Measurements from ENCODE around the gene SACS.

SACS gene

DNA sequence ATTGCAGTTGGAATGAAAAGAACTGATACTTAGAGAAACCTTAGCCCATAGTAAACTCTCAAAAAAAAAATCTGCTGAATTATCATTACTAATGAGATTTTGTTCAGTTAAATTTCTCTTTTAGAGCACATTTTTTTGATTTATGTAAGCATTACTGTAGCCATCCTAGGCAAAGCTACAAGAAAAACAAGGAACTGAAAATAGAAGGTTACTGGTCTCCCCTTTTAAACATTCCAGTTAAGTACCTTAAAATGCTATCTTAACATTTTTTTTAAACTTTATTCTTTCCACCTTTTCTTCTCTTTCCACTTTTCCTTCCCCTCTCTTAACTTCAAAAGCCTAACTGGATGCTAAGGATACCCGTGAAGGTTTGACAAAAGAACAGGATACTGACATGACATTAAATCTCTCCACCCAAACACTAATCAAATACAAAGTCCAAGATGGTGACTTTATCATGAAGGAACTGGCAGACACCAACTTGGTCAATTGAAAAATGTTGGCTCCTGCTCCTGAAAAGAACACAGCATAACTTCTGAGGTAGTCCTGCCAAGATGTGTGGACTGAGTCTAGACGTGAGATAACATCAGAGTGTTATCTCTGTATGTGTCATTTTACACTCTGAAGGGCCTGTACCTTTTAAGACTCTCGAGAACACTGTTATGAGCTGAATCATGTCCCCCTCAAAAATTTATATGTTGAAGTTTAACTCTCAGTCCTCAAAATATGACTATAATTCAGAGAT, 29.5 kb upstream of the SACS start:
- Histone ChIP-seq H3K4me3 (ENCODE audit: severe bottlenecking) (no peak overlapping the region), H3K27ac (ENCODE audit: poor library complexity, severe bottlenecking) (no peak overlapping the region), H3K36me3 (ENCODE audit: low read depth) (no peaks in the 10 kb centered on the region), H3K4me1 (ENCODE audit: insufficient read depth, poor library complexity, severe bottlenecking) (no peaks in the 10 kb centered on the region), H3K27me3 (ENCODE audit: insufficient read depth, poor library complexity, severe bottlenecking) (no peaks in the 10 kb centered on the region), H3K9me3 (ENCODE audit: severe bottlenecking) (no peaks in the 10 kb centered on the region)
- no peak for DNase-seq (ENCODE audit: low spot score)
- TF ChIP-seq, protein P1, sequence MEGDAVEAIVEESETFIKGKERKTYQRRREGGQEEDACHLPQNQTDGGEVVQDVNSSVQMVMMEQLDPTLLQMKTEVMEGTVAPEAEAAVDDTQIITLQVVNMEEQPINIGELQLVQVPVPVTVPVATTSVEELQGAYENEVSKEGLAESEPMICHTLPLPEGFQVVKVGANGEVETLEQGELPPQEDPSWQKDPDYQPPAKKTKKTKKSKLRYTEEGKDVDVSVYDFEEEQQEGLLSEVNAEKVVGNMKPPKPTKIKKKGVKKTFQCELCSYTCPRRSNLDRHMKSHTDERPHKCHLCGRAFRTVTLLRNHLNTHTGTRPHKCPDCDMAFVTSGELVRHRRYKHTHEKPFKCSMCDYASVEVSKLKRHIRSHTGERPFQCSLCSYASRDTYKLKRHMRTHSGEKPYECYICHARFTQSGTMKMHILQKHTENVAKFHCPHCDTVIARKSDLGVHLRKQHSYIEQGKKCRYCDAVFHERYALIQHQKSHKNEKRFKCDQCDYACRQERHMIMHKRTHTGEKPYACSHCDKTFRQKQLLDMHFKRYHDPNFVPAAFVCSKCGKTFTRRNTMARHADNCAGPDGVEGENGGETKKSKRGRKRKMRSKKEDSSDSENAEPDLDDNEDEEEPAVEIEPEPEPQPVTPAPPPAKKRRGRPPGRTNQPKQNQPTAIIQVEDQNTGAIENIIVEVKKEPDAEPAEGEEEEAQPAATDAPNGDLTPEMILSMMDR (IDR thresholded peaks at IDR 0.05; ENCODE audit: poor library complexity, severe bottlenecking): no peak
- ATAC-seq (ENCODE audit: low read depth): no peak

DNA sequence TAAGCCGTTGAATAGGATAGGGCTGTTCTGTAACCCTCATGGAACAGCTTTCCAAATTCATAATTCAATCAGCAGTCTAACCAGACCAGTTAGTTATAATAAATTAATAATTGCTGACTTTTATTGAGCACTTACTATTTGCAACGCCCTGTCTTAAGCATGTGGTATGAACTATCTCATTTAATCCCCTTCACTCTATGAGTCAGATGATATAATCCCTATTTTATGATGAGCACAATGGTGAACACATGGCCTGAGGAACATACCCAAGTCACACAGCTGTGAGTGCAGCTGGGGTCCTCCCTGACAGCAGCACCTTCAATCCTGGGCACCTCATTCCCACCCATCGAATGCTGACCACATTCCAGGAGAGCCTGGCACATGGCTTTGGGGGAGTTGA, 28.0 kb upstream of the SACS start:
- Histone ChIP-seq H3K4me1 (ENCODE audit: insufficient read depth, poor library complexity, severe bottlenecking) (no peaks in the 10 kb centered on the region), H3K9me3 (ENCODE audit: severe bottlenecking) (no peaks in the 10 kb centered on the region), H3K27ac (ENCODE audit: poor library complexity, severe bottlenecking) (no peak overlapping the region), H3K36me3 (ENCODE audit: low read depth) (no peaks in the 10 kb centered on the region), H3K4me3 (ENCODE audit: severe bottlenecking) (no peak overlapping the region), H3K27me3 (ENCODE audit: insufficient read depth, poor library complexity, severe bottlenecking) (no peaks in the 10 kb centered on the region)
- TF ChIP-seq, protein P1 (IDR thresholded peaks at IDR 0.05; ENCODE audit: poor library complexity, severe bottlenecking): no peak
- ATAC-seq (ENCODE audit: low read depth): no peak
- no peak for DNase-seq (ENCODE audit: low spot score)

DNA sequence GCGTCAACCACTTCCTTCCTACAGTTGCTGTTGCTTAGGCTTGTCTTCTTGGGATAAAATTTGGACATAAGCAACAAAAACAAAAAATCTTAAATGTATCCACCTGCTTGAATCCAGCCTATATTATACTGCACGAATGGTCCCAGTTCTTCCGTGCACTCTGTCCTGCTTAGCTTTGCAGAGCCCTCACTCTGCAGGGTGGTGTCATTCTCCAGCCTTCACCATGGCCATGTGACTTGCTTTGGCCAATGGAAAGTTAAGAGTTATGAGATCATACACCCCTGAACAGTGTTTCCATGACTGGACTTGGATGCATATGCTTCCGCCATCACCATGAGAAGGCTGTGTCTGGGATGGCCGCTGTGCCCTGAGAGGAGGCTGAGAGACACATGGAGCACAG, 27.4 kb upstream of the SACS start:
- TF ChIP-seq, protein P1 (IDR thresholded peaks at IDR 0.05; ENCODE audit: poor library complexity, severe bottlenecking): no peak
- Histone ChIP-seq H3K36me3 (ENCODE audit: low read depth) (no peaks in the 10 kb centered on the region), H3K27ac (ENCODE audit: poor library complexity, severe bottlenecking) (no peak overlapping the region), H3K27me3 (ENCODE audit: insufficient read depth, poor library complexity, severe bottlenecking) (no peaks in the 10 kb centered on the region), H3K9me3 (ENCODE audit: severe bottlenecking) (no peaks in the 10 kb centered on the region), H3K4me1 (ENCODE audit: insufficient read depth, poor library complexity, severe bottlenecking) (no peaks in the 10 kb centered on the region), H3K4me3 (ENCODE audit: severe bottlenecking) (no peak overlapping the region)
- ATAC-seq (ENCODE audit: low read depth): no peak
- no peak for DNase-seq (ENCODE audit: low spot score)

DNA sequence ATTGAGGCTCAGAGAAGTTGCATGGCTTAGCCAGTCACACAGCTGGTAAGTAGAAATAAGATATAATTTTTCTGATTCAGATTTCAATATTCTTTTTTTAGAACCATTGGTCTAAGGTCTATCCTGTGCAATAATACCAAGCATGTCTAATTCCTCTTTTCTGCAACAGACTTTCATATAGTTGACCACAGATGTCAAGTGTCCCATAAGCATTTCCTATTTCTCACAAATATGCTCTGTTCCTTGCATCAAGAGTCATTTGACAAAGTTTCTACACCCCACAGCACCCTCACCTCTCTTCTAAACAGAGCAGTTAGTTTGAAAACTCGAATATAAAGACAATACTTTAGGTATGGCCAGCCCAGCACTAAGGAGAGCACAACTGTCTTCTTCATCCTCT, 26.8 kb upstream of the SACS start:
- DNase-seq (ENCODE audit: low spot score): no peak

DNA sequence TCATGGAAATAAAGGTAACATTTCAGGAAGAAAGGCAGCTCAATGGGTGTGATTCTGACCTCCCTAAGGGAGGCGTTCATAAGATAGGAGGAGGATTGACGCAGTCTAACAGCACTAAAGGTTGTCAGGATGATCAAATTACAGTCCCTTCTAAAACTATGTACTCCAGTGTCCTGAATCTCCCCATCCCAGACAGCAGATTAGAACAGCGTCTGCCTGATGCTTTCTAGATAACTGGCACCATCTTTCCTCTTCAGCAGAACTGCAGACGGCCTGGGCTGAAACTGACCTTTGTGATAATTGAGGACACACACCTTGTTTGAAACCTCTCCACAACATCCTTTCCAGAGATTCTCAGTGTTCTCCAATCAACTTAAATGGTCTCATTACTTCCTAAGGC, 25.5 kb upstream of the SACS start:
- no peak overlapping the region for H3K27ac ChIP-seq (ENCODE audit: poor library complexity, severe bottlenecking)
- H3K27me3 ChIP-seq (ENCODE audit: insufficient read depth, poor library complexity, severe bottlenecking): no peaks in the 10 kb centered on the region
- H3K4me1 ChIP-seq (ENCODE audit: insufficient read depth, poor library complexity, severe bottlenecking): no peaks in the 10 kb centered on the region
- TF ChIP-seq, protein P1 (IDR thresholded peaks at IDR 0.05; ENCODE audit: poor library complexity, severe bottlenecking): no peak
- ATAC-seq (ENCODE audit: low read depth): no peak
- DNase-seq (ENCODE audit: low spot score): no peak
- H3K36me3 ChIP-seq (ENCODE audit: low read depth): no peaks in the 10 kb centered on the region
- H3K9me3 ChIP-seq (ENCODE audit: severe bottlenecking): no peaks in the 10 kb centered on the region
- H3K4me3 ChIP-seq (ENCODE audit: severe bottlenecking): no peak overlapping the region

More for the DNA sequence above, 26.8 kb upstream of the SACS start:
- H3K4me3 ChIP-seq (ENCODE audit: severe bottlenecking): no peak overlapping the region
- H3K9me3 ChIP-seq (ENCODE audit: severe bottlenecking): no peaks in the 10 kb centered on the region
- TF ChIP-seq, protein P1 (IDR thresholded peaks at IDR 0.05; ENCODE audit: poor library complexity, severe bottlenecking): no peak
- no peaks in the 10 kb centered on the region for H3K27me3 ChIP-seq (ENCODE audit: insufficient read depth, poor library complexity, severe bottlenecking)
- no peaks in the 10 kb centered on the region for H3K4me1 ChIP-seq (ENCODE audit: insufficient read depth, poor library complexity, severe bottlenecking)
- no peak for ATAC-seq (ENCODE audit: low read depth)
- no peak overlapping the region for H3K27ac ChIP-seq (ENCODE audit: poor library complexity, severe bottlenecking)
- H3K36me3 ChIP-seq (ENCODE audit: low read depth): no peaks in the 10 kb centered on the region

Data from RWPE2 (cell line).